Naive thymus-derived CD4-positive, alpha-beta T cell (primary cell): Measurements from ENCODE around the gene SSBP3. TPM values are rescaled to one million over a fixed set of nuclear protein-coding genes. Genes with fewer than 3 reads are reported as not detected.

ENCODE experiments used
- ATAC-seq: fragments of 150-1000 bp; cut with Tn5 transposase; 2 replicates; pipeline ENCODE4 v1.10.0; 2021; ENCODE audit warnings: mild to moderate bottlenecking, moderate library complexity
- CTCF ChIA-PET: fragments of 350-600 bp; sonication (Branson Sonifier 250); formaldehyde crosslinking; loops from one replicate; lab custom pipeline; 2021; ENCODE audit warnings: antibody characterized with exemption; lab: Charles Lee
- POLR2A ChIA-PET: fragments of 350-600 bp; sonication (Branson Sonifier 250); formaldehyde crosslinking; loops from one replicate; lab custom pipeline; 2021; ENCODE audit warnings: antibody characterized with exemption, inconsistent platforms; lab: Charles Lee
- DNase-seq, 9 donors: peaks; one replicate each; pipeline versions ENCODE4 v3.0.0 to v3.0.0-alpha.2; 2020 to 2022; ENCODE audit warnings: mixed read lengths in 1 of 9
- H3K27ac ChIP-seq: one replicate; pipeline ENCODE4 v1.7.0; 2013; ENCODE audit warnings: mild to moderate bottlenecking, low read depth, low read length, moderate library complexity
- H3K27me3 ChIP-seq, 2 donors: one replicate each; pipeline ENCODE4 v1.7.0; 2013; ENCODE audit warnings: low read length in 2 of 2, mild to moderate bottlenecking in 2 of 2, moderate library complexity in 2 of 2; ENCODE audit not compliant: control insufficient read depth in 2 of 2, insufficient read depth in 2 of 2
- H3K36me3 ChIP-seq, 3 experiments: 1 replicate in 2 of 3; 2 replicates in 1 of 3; pipeline ENCODE4 v1.7.0; 2013; ENCODE audit warnings: low read length in 3 of 3, mild to moderate bottlenecking in 3 of 3, moderate library complexity in 1 of 3; ENCODE audit not compliant: insufficient read depth in 3 of 3, control insufficient read depth in 2 of 3
- H3K4me1 ChIP-seq, 2 donors: one replicate each; pipeline ENCODE4 v1.7.0; 2013; ENCODE audit warnings: low read length in 2 of 2, mild to moderate bottlenecking in 2 of 2, moderate library complexity in 1 of 2; ENCODE audit not compliant: control insufficient read depth in 2 of 2, insufficient read depth in 2 of 2
- H3K4me3 ChIP-seq: 2 replicates; pipeline ENCODE4 v1.7.0; 2013; ENCODE audit warnings: mild to moderate bottlenecking, low read length
- H3K9me3 ChIP-seq, 3 experiments: 1 replicate in 2 of 3; 2 replicates in 1 of 3; pipeline ENCODE4 v1.7.0; 2013; ENCODE audit warnings: low read length in 3 of 3; ENCODE audit not compliant: control insufficient read depth in 2 of 3
- H3K27ac Mint-ChIP-seq, 9 donors: one replicate each; pipeline ENCODE4 v1.8.0; 2020 to 2022; ENCODE audit warnings: mixed read lengths in 9 of 9, mild to moderate bottlenecking in 8 of 9, moderate library complexity in 5 of 9, inconsistent platforms in 2 of 9
- H3K27me3 Mint-ChIP-seq, 5 donors: one replicate each; pipeline ENCODE4 v1.8.0; 2021 to 2022; ENCODE audit warnings: mixed read lengths in 5 of 5, mild to moderate bottlenecking in 1 of 5
- H3K36me3 Mint-ChIP-seq, 5 donors: one replicate each; pipeline ENCODE4 v1.8.0; 2020 to 2022; ENCODE audit warnings: mixed read lengths in 5 of 5, mild to moderate bottlenecking in 3 of 5, inconsistent platforms in 1 of 5
- H3K4me1 Mint-ChIP-seq, 7 donors: one replicate each; pipeline ENCODE4 v1.8.0; 2020 to 2022; ENCODE audit warnings: mixed read lengths in 7 of 7, mild to moderate bottlenecking in 3 of 7, inconsistent platforms in 1 of 7
- H3K4me3 Mint-ChIP-seq, 10 donors: one replicate each; pipeline ENCODE4 v1.8.0; 2020 to 2022; ENCODE audit warnings: mild to moderate bottlenecking in 10 of 10, mixed read lengths in 10 of 10, moderate library complexity in 6 of 10, inconsistent platforms in 2 of 10
- H3K9me3 Mint-ChIP-seq, 11 donors: one replicate each; pipeline ENCODE4 v1.8.0; 2020 to 2022; ENCODE audit warnings: mixed read lengths in 11 of 11, mild to moderate bottlenecking in 4 of 11, inconsistent platforms in 1 of 11, moderate library complexity in 1 of 11
- intact Hi-C, 2 donors: fragments of 100-400 bp; cut with micrococcal nuclease; formaldehyde crosslinking; loops; one replicate each; pipeline ENCODE4 v1.15.1; 2023
- polyA plus RNA-seq, 2 donors: library from polyadenylated mRNA; unstranded; fragments of 300-500 nt; fragmentation: Illumina TruSeq; gene quantifications; one replicate each; pipeline ENCODE4 v1.2.3, GENCODE V29; 2021
- total RNA-seq, 6 experiments: library from RNA in 5 of 6; stranded (reverse) in 5 of 6; gene quantifications; 1 replicate in 5 of 6; 2 replicates in 1 of 6; pipeline ENCODE4 v1.2.3 and lab custom pipeline; 2021 to 2026

SSBP3 gene
- total and polyA plus RNA-seq, 7 experiments from 2014 or later: 19.4 to 124 (median 80.5) TPM

- H3K9me3 Mint-ChIP-seq: no peaks in the 10 kb centered on the region
- H3K9me3 ChIP-seq: no peaks in the 10 kb centered on the region
- intact Hi-C loops: loop anchor here in 1 of 2 donors (5.0 kb wide), 2 partner anchors 43 to 153 kb away; partner anchors contain the start of genes CYB5RL and MRPL37
- peaks cover 0 to 14% (median 0%) of the 10 kb centered on the region in 5 donors for H3K36me3 Mint-ChIP-seq
- no peak overlapping the region for H3K27ac ChIP-seq
- peak overlapping the region; percentile 20 to 98 (median 76) for H3K4me3 Mint-ChIP-seq
- H3K27me3 Mint-ChIP-seq: no peaks in the 10 kb centered on the region
- ATAC-seq: no peak
- ChIA-PET CTCF (no interaction called here), POLR2A (interaction anchor here (1.5 kb wide), 1 partner anchor 76 kb away, joined by 3 read pairs; no protein-coding TSS in a partner anchor)
- peaks cover 0 to 9% (median 0%) of the 10 kb centered on the region in 3 experiments for H3K36me3 ChIP-seq
- no peak overlapping the region for H3K4me3 ChIP-seq
- peaks cover 73 to 96% (median 93%) of the 10 kb centered on the region in 7 donors for H3K4me1 Mint-ChIP-seq
- H3K27me3 ChIP-seq: no peaks in the 10 kb centered on the region
- DNase-seq: no peak
- H3K27ac Mint-ChIP-seq: peak overlapping the region in 8 of 9 donors; percentile 69 to 99 (median 88)
- peaks cover 3 to 55% of the 10 kb centered on the region in 2 donors for H3K4me1 ChIP-seq
Measured at GRCh38 chr1:54354899-54355298, 51.3 kb downstream of the SSBP3 start.

DNA sequence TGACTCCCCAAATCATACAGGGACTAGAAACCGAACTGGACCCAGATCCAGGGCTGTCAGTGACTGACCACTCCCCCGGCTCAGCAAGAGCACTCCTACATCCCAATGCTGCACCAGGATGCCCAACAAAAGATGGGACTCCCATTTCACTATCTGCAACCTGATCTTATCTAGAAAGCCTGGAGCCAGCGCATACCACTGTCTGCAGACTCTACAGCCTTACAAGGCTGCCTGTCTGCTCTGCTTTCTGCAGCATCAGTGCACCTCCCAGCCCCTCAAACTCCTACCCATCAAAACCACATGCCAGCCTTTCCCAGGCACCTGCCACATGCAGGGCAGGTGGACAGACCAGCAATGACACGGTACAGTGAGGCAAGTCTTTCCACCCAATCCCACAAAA, 52.2 kb downstream of the SSBP3 start:
- ChIA-PET CTCF (no interaction called here), POLR2A (no interaction called here)
- ATAC-seq: no peak
- Mint-ChIP-seq H3K27me3 (no peaks in the 10 kb centered on the region), H3K4me1 (peaks cover 72 to 98% (median 94%) of the 10 kb centered on the region in 7 donors), H3K4me3 (peak overlapping the region in 5 of 10 donors; percentile 20 to 94 (median 56)), H3K9me3 (no peaks in the 10 kb centered on the region), H3K27ac (peak overlapping the region in 8 of 9 donors; percentile 30 to 99 (median 76)), H3K36me3 (peaks cover 0 to 14% (median 0%) of the 10 kb centered on the region in 5 donors)
- no peak overlapping the region for H3K4me3 ChIP-seq
- peaks cover 3 to 52% of the 10 kb centered on the region in 2 donors for H3K4me1 ChIP-seq
- intact Hi-C loops: no loop called here
- H3K9me3 ChIP-seq: no peaks in the 10 kb centered on the region
- DNase-seq: no peak
- H3K27me3 ChIP-seq: no peaks in the 10 kb centered on the region
- H3K36me3 ChIP-seq: peaks cover 0 to 9% (median 0%) of the 10 kb centered on the region in 3 experiments
- no peak overlapping the region for H3K27ac ChIP-seq

DNA sequence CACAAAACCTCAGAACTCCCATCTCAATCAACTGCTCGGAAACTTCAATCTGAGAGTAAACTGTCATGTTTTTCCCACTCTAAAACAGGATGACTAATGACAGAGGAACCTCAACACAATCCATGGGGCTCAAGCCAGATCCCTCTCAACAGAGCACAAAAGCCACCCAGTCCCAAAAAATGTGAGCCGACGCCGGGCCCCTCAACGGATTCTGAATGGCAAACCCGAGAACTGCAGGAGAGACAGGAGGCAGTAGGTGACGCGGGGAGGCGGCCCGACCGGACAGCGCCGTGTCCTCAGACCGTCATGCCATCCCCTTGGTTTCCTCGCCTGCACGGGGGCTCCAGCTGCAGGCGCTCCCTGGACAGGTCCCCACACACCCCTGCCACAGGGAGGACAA, 53.4 kb downstream of the SSBP3 start:
- Histone ChIP-seq H3K4me3 (no peak overlapping the region), H3K27me3 (no peaks in the 10 kb centered on the region), H3K36me3 (no peaks in the 10 kb centered on the region), H3K27ac (no peak overlapping the region), H3K9me3 (no peaks in the 10 kb centered on the region), H3K4me1 (peaks cover 3 to 41% of the 10 kb centered on the region in 2 donors)
- Mint-ChIP-seq H3K4me3 (peak overlapping the region in 7 of 10 donors; percentile 10 to 43 (median 35)), H3K9me3 (no peaks in the 10 kb centered on the region), H3K36me3 (peaks cover 0 to 11% (median 0%) of the 10 kb centered on the region in 5 donors), H3K4me1 (peaks cover 68 to 97% (median 93%) of the 10 kb centered on the region in 7 donors), H3K27me3 (no peaks in the 10 kb centered on the region), H3K27ac (peak overlapping the region in 8 of 9 donors; percentile 34 to 99 (median 72))
- CTCF ChIA-PET: no interaction called here
- ATAC-seq (no peak), DNase-seq (no peak)
- POLR2A ChIA-PET: no interaction called here
- intact Hi-C loops: no loop called here

DNA sequence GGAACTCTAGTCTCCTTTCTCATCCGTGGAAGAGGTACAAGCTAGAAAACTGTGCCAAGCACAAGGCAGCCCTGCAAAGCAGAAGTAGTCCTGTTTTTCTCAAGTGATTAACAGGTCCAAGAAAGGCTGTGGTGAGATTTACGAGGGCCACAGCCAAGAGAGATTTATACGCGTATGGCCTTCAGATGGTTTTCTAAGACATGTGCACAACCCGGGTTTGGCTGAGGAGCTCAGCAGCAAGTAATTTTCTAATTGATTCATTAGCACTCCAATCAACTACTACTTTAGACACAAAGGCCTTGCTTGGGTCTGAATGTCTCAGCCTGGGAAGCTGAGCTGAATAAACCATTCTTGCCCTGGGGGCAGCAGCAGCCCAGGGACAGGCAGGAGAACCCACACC, 55.8 kb downstream of the SSBP3 start:
- H3K4me3 Mint-ChIP-seq: no peak overlapping the region
- H3K27ac Mint-ChIP-seq: peak overlapping the region in 7 of 9 donors; percentile 22 to 92 (median 72)
- no peaks in the 10 kb centered on the region for H3K9me3 Mint-ChIP-seq
- Histone ChIP-seq H3K27me3 (no peaks in the 10 kb centered on the region), H3K27ac (no peak overlapping the region), H3K4me3 (no peak overlapping the region), H3K9me3 (no peaks in the 10 kb centered on the region), H3K4me1 (peaks cover 0 to 17% of the 10 kb centered on the region in 2 donors), H3K36me3 (no peaks in the 10 kb centered on the region)
- ATAC-seq: no peak
- peaks cover 51 to 86% (median 78%) of the 10 kb centered on the region in 7 donors for H3K4me1 Mint-ChIP-seq
- CTCF ChIA-PET: interaction anchor here (0.6 to 1.0 kb wide), 4 partner anchors 10 to 55 kb away, joined by 3 read pairs; no protein-coding TSS in a partner anchor
- no peak for DNase-seq
- POLR2A ChIA-PET: interaction anchor here (0.6 kb wide), 1 partner anchor 143 kb away, joined by 3 read pairs; no protein-coding TSS in a partner anchor
- intact Hi-C loops: no loop called here
- no peaks in the 10 kb centered on the region for H3K27me3 Mint-ChIP-seq
- H3K36me3 Mint-ChIP-seq: peaks cover 0 to 5% (median 0%) of the 10 kb centered on the region in 5 donors

DNA sequence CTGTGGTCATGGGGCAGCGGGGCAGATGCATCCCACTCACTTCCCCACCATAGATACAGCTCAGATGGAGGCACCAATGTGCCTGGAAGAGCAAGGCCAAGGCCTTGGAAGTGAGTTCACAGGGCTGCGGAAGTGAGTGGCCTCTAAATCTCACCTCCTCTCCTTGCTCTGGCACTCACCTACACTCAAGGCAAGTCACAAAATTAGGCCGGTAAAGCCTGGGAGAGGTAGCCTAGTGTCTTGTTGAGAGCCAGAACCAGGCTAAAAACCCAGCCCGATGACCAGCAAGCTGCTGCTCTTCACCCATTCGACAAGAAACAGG, 57.5 kb downstream of the SSBP3 start:
- Histone ChIP-seq H3K27ac (no peak overlapping the region), H3K9me3 (no peaks in the 10 kb centered on the region), H3K4me1 (peaks cover 0 to 7% of the 10 kb centered on the region in 2 donors), H3K4me3 (no peak overlapping the region), H3K27me3 (no peaks in the 10 kb centered on the region), H3K36me3 (peaks cover 0 to 4% (median 0%) of the 10 kb centered on the region in 3 experiments)
- ATAC-seq (no peak), DNase-seq (no peak)
- ChIA-PET POLR2A (no interaction called here), CTCF (interaction anchor here (1.3 kb wide), 1 partner anchor 9 kb away, joined by 3 read pairs; no protein-coding TSS in a partner anchor)
- no peaks in the 10 kb centered on the region for H3K27me3 Mint-ChIP-seq
- no peak overlapping the region for H3K4me3 Mint-ChIP-seq
- peak overlapping the region in 5 of 9 donors; percentile 43 to 65 (median 62) for H3K27ac Mint-ChIP-seq
- peaks cover 39 to 84% (median 75%) of the 10 kb centered on the region in 7 donors for H3K4me1 Mint-ChIP-seq
- H3K9me3 Mint-ChIP-seq: peaks cover 0 to 1% (median 0%) of the 10 kb centered on the region in 11 donors
- H3K36me3 Mint-ChIP-seq: peaks cover 0 to 19% (median 0%) of the 10 kb centered on the region in 5 donors
- intact Hi-C loops: loop anchor here in 1 of 2 donors (1.0 kb wide), 1 partner anchor 8 kb away; no protein-coding TSS in a partner anchor

DNA sequence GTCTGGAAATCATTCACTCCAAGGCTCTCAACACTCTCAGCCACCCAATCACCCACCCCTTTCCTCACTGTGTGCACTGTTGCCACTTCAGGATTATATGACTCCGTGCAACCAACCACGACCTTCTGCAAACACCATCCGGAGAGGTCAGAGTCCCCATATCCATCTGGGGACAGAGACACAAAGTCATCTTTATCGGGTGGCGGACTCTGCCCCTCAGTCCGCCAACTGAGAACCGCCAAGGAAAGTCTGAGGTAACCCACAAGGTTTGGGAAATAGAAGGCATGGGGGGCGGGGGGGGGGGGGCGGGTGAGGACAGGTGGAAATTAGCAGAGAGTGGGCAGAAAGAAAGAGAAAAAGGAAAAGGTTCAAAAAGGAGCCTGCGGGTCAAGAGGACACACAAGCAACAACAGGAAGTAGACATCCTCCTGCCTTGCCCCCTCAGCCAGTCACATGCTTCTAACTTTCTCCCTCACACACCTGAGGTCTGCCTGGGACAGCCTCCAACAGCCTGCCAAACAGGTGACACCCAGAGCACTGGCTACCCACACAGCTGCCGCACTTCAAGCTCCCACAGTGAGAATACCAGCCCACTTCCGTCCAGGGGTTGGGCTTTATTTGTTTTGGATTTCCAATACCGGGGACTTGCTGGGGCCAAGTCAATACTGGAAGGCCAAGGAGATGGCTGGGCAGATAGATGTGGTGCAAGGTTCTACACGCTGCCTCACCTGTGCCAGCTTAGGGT, 58.1 kb downstream of the SSBP3 start:
- Mint-ChIP-seq H3K36me3 (peaks cover 0 to 19% (median 2%) of the 10 kb centered on the region in 5 donors), H3K4me1 (peaks cover 37 to 84% (median 75%) of the 10 kb centered on the region in 7 donors), H3K9me3 (peaks cover 0 to 1% (median 0%) of the 10 kb centered on the region in 11 donors), H3K27me3 (no peaks in the 10 kb centered on the region), H3K27ac (peak overlapping the region in 7 of 9 donors; percentile 19 to 66 (median 46)), H3K4me3 (no peak overlapping the region)
- Histone ChIP-seq H3K27me3 (no peaks in the 10 kb centered on the region), H3K36me3 (peaks cover 0 to 4% (median 0%) of the 10 kb centered on the region in 3 experiments), H3K27ac (no peak overlapping the region), H3K9me3 (no peaks in the 10 kb centered on the region), H3K4me1 (peaks cover 0 to 5% of the 10 kb centered on the region in 2 donors), H3K4me3 (no peak overlapping the region)
- DNase-seq (no peak), ATAC-seq (no peak)
- ChIA-PET POLR2A (no interaction called here), CTCF (no interaction called here)
- intact Hi-C loops: loop anchor here in 1 of 2 donors (1.0 kb wide), 1 partner anchor 8 kb away; no protein-coding TSS in a partner anchor
